ENCODE measurements around the gene NOL4L. TPM values are rescaled to one million over a fixed set of nuclear protein-coding genes. Genes with fewer than 3 reads are reported as not detected.

Gene NOL4L
- total RNA-seq, 2 donors from 2014 or later, result 39.6 to 50.7 TPM

DNA sequence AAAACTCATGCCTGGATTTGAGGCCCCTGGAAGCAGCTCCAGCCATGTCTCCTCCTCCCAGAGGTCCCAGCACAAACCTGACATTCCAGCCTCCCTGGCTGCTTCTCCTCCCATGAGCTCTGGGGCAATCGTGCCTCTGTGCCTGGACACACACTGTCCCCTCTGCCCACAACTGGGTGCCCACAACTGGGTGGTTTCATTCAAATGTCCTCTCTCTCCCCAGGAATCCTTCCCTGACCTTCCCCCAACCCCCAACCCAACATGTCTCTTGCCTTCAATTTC lies 37.4 kb downstream of the NOL4L start:
- Histone ChIP-seq H3K4me1 (ENCODE audit: control insufficient read depth, insufficient read depth, low read length) (no peaks in the 10 kb centered on the region), H3K4me3 (ENCODE audit: low read length) (no peak overlapping the region), H3K27ac (ENCODE audit: low read depth, low read length) (no peak overlapping the region), H3K36me3 (ENCODE audit: control insufficient read depth, insufficient read depth, low read length) (no peaks in the 10 kb centered on the region), H3K27me3 (ENCODE audit: control insufficient read depth, insufficient read depth, low read length, poor library complexity, severe bottlenecking) (no peaks in the 10 kb centered on the region), H3K9me3 (ENCODE audit: control insufficient read depth, low read length) (no peaks in the 10 kb centered on the region), H3K9ac (ENCODE audit: extremely low read depth, low read length, poor library complexity, severe bottlenecking) (no peak overlapping the region)
- Mint-ChIP-seq H3K4me1 (peaks cover 2% of the 10 kb centered on the region), H3K27me3 (ENCODE audit: insufficient read depth) (no peaks in the 10 kb centered on the region), H3K4me3 (no peak overlapping the region), H3K9me3 (peaks cover 7% of the 10 kb centered on the region), H3K36me3 (ENCODE audit: low read depth) (no peaks in the 10 kb centered on the region), H3K27ac (no peak overlapping the region)
- no peak for DNase-seq
- 84% methylated on average over 1 of the region's 1 CpG; no CpG with 5 or more reads in 1 of the 2 experiments for WGBS, 2 experiments (ENCODE audit: insufficient coverage in 1 of 2, insufficient read length in 1 of 2)
- TF ChIP-seq CTCF (conservative IDR thresholded peaks at IDR 0.05), result no peak

DNA sequence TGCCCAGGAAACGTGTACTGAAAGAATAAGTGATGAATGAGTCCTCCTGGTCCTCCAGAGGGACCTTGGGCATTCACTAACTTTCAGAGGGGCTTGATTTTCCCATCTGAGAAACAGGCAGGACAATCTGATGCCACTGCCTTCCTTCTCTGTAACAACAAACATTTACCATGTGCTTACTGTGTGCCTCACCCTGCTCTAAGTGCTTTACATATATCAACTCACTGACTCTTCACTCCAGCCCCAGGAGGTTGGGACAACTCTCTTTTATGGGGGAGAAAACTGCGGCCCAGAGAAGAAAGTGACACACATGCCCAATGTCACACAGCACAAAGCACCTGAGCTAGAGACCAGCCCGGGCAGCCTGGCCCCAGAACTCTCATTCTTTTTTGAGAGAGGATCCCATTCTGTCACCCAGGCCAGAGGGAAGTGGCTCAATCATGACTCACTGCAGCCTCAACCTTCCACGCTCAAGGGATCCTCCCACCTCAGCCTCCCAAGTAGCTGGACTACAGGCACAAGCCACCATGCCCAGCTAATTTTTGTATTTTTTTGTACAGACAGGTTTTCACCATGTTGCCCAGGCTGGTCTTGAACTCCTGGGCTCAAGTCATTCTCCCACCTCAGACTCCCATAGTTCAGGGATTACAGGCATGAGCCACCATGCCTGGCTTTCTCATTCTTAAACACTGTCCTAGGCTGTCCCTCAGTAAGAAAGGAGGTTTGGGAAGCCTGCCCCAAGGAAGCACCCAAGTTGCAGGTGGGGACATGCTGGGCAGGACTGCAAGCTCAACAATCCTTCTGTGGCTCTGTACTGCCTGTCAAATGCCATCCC lies 38.0 kb downstream of the NOL4L start:
- H3K36me3 Mint-ChIP-seq (ENCODE audit: low read depth), result no peaks in the 10 kb centered on the region
- Histone ChIP-seq H3K27ac (ENCODE audit: low read depth, low read length) (no peak overlapping the region), H3K36me3 (ENCODE audit: control insufficient read depth, insufficient read depth, low read length) (no peaks in the 10 kb centered on the region), H3K4me3 (ENCODE audit: low read length) (no peak overlapping the region), H3K27me3 (ENCODE audit: control insufficient read depth, insufficient read depth, low read length, poor library complexity, severe bottlenecking) (no peaks in the 10 kb centered on the region), H3K9ac (ENCODE audit: extremely low read depth, low read length, poor library complexity, severe bottlenecking) (no peak overlapping the region), H3K9me3 (ENCODE audit: control insufficient read depth, low read length) (no peaks in the 10 kb centered on the region), H3K4me1 (ENCODE audit: control insufficient read depth, insufficient read depth, low read length) (no peaks in the 10 kb centered on the region)
- TF ChIP-seq CTCF (conservative IDR thresholded peaks at IDR 0.05), result no peak
- no peak overlapping the region for H3K27ac Mint-ChIP-seq
- no peak overlapping the region for H3K4me3 Mint-ChIP-seq
- H3K27me3 Mint-ChIP-seq (ENCODE audit: insufficient read depth), result no peaks in the 10 kb centered on the region
- H3K4me1 Mint-ChIP-seq, result peaks cover 2% of the 10 kb centered on the region
- peaks cover 7% of the 10 kb centered on the region for H3K9me3 Mint-ChIP-seq
- DNase-seq, result no peak
- 86 to 87% methylated on average over 3 to 4 of the region's 4 CpGs for WGBS, 2 experiments (ENCODE audit: insufficient coverage in 1 of 2, insufficient read length in 1 of 2)

- Mint-ChIP-seq H3K27ac (no peak overlapping the region), H3K36me3 (ENCODE audit: low read depth) (no peaks in the 10 kb centered on the region), H3K9me3 (peaks cover 7% of the 10 kb centered on the region), H3K4me1 (peaks cover 2% of the 10 kb centered on the region), H3K27me3 (ENCODE audit: insufficient read depth) (peaks cover 4% of the 10 kb centered on the region), H3K4me3 (no peak overlapping the region)
- H3K9ac ChIP-seq (ENCODE audit: extremely low read depth, low read length, poor library complexity, severe bottlenecking), result no peak overlapping the region
- no peaks in the 10 kb centered on the region for H3K27me3 ChIP-seq (ENCODE audit: control insufficient read depth, insufficient read depth, low read length, poor library complexity, severe bottlenecking)
- H3K4me3 ChIP-seq (ENCODE audit: low read length), result no peak overlapping the region
- no peak for DNase-seq
- H3K36me3 ChIP-seq (ENCODE audit: control insufficient read depth, insufficient read depth, low read length), result no peaks in the 10 kb centered on the region
- no peak overlapping the region for H3K27ac ChIP-seq (ENCODE audit: low read depth, low read length)
- H3K4me1 ChIP-seq (ENCODE audit: control insufficient read depth, insufficient read depth, low read length), result no peaks in the 10 kb centered on the region
- no peaks in the 10 kb centered on the region for H3K9me3 ChIP-seq (ENCODE audit: control insufficient read depth, low read length)
- WGBS, 2 experiments (ENCODE audit: insufficient coverage in 1 of 2, insufficient read length in 1 of 2), result 83 to 86% methylated on average over 9 to 13 of the region's 13 CpGs
- TF ChIP-seq CTCF (conservative IDR thresholded peaks at IDR 0.05), result no peak
Measured at GRCh38 chr20:32544893-32545840, 40.0 kb downstream of the NOL4L start.

All from endodermal cell (in vitro differentiated cells).